Measurements from ENCODE around the gene ZNF92. TPM values are rescaled to one million over a fixed set of nuclear protein-coding genes. Genes with fewer than 3 reads are reported as not detected.
"Not testable (repeated sequence)": the region's sequence is repeated elsewhere in the genome, so short reads cannot be mapped to it uniquely, and the experiment has no call there.

The ZNF92 gene
- total RNA-seq, 1 donor from 2014 or later = 24.1 TPM

DNA sequence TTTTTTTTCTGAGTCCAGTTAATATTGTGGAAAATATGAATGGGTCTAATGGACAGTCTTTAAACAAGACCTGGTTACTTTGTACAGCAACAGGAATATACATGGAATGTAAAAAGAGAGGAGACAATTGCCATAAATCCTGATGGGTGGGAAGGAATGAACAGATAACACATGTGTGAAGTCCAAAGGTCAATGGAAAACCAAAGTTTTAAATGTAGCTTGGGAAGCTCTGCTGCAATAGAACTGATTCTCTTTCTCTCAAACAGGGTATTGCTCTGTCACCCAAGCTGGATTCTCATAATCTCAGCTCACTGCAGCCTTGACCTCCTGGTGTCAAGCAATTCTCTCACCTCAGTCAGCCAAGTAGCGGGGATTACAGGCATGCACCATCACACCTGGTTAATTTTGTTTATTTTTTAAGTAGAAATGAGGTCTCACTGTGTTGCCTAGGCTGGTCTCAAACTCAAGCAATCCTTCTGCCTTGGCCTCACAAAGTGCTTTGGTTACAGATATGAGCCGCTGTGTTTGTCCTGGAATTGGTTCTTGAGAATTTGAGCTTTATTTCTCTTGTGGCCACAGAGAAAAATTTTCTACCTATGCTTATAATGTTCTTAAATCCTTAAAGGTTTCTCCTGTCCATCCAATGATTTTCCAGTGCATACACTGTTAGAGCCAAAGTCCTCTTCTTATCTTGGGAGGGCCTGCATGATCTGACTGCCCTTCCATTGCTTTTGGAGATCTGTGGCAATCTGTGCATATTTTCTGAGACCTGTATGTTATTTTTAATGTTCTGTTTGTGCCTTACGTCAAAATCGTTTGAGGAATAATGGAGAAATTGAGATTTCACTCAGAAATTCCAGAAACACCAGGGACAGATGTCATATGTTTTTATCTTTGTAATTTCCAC lies 30.7 kb upstream of the ZNF92 start:
- no peak overlapping the region for H3K27ac Mint-ChIP-seq
- peaks cover 16% of the 10 kb centered on the region for H3K9me3 Mint-ChIP-seq (ENCODE audit: low read depth)
- DNase-seq (ENCODE audit: low spot score, unreplicated experiment) = no peak
- TF ChIP-seq, protein P1, sequence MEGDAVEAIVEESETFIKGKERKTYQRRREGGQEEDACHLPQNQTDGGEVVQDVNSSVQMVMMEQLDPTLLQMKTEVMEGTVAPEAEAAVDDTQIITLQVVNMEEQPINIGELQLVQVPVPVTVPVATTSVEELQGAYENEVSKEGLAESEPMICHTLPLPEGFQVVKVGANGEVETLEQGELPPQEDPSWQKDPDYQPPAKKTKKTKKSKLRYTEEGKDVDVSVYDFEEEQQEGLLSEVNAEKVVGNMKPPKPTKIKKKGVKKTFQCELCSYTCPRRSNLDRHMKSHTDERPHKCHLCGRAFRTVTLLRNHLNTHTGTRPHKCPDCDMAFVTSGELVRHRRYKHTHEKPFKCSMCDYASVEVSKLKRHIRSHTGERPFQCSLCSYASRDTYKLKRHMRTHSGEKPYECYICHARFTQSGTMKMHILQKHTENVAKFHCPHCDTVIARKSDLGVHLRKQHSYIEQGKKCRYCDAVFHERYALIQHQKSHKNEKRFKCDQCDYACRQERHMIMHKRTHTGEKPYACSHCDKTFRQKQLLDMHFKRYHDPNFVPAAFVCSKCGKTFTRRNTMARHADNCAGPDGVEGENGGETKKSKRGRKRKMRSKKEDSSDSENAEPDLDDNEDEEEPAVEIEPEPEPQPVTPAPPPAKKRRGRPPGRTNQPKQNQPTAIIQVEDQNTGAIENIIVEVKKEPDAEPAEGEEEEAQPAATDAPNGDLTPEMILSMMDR (IDR thresholded peaks at IDR 0.05; ENCODE audit: unreplicated experiment) = no peak
- peaks cover 11% of the 10 kb centered on the region for H3K4me1 Mint-ChIP-seq (ENCODE audit: low read depth)
- H3K4me3 Mint-ChIP-seq (ENCODE audit: low read depth) = no peak overlapping the region
- no peaks in the 10 kb centered on the region for H3K27me3 Mint-ChIP-seq
- peaks cover 25% of the 10 kb centered on the region for H3K36me3 Mint-ChIP-seq (ENCODE audit: insufficient read depth)

DNA sequence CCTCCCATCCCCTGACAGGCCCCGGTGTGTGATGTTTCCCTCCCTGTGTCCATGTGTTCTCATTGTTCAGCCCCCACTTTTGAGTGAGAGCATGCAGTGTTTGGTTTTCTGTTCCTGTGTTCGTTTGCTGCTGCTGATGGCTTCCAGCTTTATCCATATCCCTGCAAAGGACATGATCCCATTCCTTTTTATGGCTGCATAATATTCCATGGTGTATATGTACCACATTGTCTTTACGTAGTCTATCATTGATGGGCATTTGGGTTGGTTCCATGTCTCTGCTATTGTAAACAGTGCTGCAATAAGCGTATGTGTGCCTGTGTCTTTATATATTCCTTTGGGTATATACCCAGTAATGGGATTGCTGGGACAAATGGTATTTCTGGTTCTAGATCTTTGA lies 29.1 kb upstream of the ZNF92 start:
- not testable (repeated sequence) for H3K4me3 Mint-ChIP-seq (ENCODE audit: low read depth); H3K27me3 Mint-ChIP-seq; H3K27ac Mint-ChIP-seq; DNase-seq (ENCODE audit: low spot score, unreplicated experiment)
- Mint-ChIP-seq H3K9me3 (ENCODE audit: low read depth) (peaks cover 16% of the 10 kb centered on the region), H3K36me3 (ENCODE audit: insufficient read depth) (peaks cover 21% of the 10 kb centered on the region), H3K4me1 (ENCODE audit: low read depth) (peaks cover 11% of the 10 kb centered on the region)

DNA sequence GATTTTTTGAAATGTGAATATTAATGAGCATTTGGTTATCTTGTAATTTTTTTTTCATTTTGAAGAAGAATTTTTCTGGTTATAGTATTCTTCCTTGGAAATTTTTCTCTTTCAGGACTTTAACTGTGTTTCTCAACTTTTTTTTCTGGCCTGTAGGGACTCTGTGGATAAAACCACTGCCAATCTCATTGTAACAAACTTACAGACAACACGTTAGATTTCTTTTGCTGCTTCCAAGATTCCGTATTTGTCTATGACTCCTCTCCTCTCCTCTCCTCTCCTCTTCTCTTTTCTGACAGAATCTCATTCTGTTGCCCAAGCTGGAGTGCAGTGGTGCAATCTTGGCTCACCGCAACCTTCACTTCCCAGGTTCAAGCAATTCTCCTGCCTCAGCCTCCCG lies 19.4 kb upstream of the ZNF92 start:
- no peak for DNase-seq (ENCODE audit: low spot score, unreplicated experiment)
- Mint-ChIP-seq H3K4me3 (ENCODE audit: low read depth) (no peak overlapping the region), H3K27ac (no peak overlapping the region), H3K9me3 (ENCODE audit: low read depth) (no peaks in the 10 kb centered on the region), H3K4me1 (ENCODE audit: low read depth) (no peaks in the 10 kb centered on the region), H3K27me3 (no peaks in the 10 kb centered on the region), H3K36me3 (ENCODE audit: insufficient read depth) (peaks cover 6% of the 10 kb centered on the region)
- TF ChIP-seq, protein P1 (IDR thresholded peaks at IDR 0.05; ENCODE audit: unreplicated experiment) = no peak

DNA sequence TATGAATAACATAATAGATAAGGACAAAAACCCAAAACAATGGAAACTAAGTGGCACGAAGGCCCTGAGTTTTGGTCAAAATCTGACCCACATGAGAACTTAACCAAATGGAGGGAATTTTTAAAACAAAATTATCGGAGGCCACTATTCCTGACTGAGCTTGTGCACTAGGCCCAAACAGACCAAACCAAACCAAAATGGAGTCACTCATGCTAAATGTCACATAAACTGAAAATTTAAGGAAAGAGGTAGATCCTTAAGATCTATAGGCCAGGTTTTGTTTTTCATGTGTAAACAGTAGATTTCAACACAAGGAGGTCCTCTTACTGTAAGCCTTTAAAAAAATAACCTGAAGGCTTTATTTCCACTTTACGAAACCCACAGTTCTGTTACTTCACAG lies 3.8 kb upstream of the ZNF92 start:
- TF ChIP-seq, protein P1 (IDR thresholded peaks at IDR 0.05; ENCODE audit: unreplicated experiment) = no peak
- Mint-ChIP-seq H3K4me3 (ENCODE audit: low read depth) (no peak overlapping the region), H3K27me3 (no peaks in the 10 kb centered on the region), H3K27ac (no peak overlapping the region), H3K4me1 (ENCODE audit: low read depth) (peaks cover 9% of the 10 kb centered on the region), H3K36me3 (ENCODE audit: insufficient read depth) (no peaks in the 10 kb centered on the region), H3K9me3 (ENCODE audit: low read depth) (no peaks in the 10 kb centered on the region)
- DNase-seq (ENCODE audit: low spot score, unreplicated experiment) = no peak

DNA sequence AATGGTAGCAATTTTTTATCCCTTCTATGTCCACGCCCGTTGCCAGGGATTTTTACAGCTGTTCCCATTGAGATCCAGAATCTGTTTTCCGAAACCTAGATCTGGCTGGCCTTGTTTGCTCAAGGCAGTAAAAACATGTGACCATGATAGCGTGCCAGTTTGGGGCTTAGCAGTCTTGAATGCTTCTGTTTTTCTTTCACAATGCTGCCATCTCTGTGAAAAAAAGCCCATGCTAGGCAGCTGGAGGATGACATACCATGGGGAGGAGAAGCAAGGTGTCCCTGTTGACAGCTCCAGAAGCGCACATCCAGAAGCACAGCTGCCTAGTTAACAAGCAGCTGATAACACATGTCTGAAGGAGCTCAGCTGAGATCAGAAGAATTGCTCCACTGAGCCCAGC lies 2.2 kb upstream of the ZNF92 start:
- H3K27ac Mint-ChIP-seq = no peak overlapping the region
- no peaks in the 10 kb centered on the region for H3K27me3 Mint-ChIP-seq
- TF ChIP-seq, protein P1 (IDR thresholded peaks at IDR 0.05; ENCODE audit: unreplicated experiment) = no peak
- no peak overlapping the region for H3K4me3 Mint-ChIP-seq (ENCODE audit: low read depth)
- peaks cover 17% of the 10 kb centered on the region for H3K4me1 Mint-ChIP-seq (ENCODE audit: low read depth)
- no peaks in the 10 kb centered on the region for H3K9me3 Mint-ChIP-seq (ENCODE audit: low read depth)
- H3K36me3 Mint-ChIP-seq (ENCODE audit: insufficient read depth) = no peaks in the 10 kb centered on the region
- no peak for DNase-seq (ENCODE audit: low spot score, unreplicated experiment)

DNA sequence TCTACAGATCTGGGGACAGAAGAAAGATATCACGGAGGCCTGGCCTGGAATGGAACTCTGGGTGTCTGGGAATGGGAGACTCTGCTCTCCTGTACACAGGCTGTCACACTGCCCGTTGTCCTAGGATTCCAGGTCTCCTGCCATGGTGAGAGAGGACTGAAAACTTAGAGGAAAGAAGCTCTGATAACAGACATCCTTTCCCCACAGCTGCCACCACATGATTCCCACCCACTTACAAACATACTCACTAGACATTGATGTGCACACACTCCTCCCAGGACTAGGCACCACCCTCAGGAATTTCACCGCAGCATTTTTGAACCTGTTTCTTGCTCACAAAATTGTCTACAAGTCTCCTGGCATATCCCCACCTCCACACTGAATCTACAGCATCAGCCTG lies 5.7 kb downstream of the ZNF92 start:
- H3K27ac Mint-ChIP-seq = no peak overlapping the region
- no peak for DNase-seq (ENCODE audit: low spot score, unreplicated experiment)
- H3K9me3 Mint-ChIP-seq (ENCODE audit: low read depth) = no peaks in the 10 kb centered on the region
- no peak overlapping the region for H3K4me3 Mint-ChIP-seq (ENCODE audit: low read depth)
- peaks cover 11% of the 10 kb centered on the region for H3K36me3 Mint-ChIP-seq (ENCODE audit: insufficient read depth)
- TF ChIP-seq, protein P1 (IDR thresholded peaks at IDR 0.05; ENCODE audit: unreplicated experiment) = no peak
- H3K27me3 Mint-ChIP-seq = no peaks in the 10 kb centered on the region
- H3K4me1 Mint-ChIP-seq (ENCODE audit: low read depth) = peaks cover 38% of the 10 kb centered on the region
